Astrocyte of the spinal cord (primary cell): ENCODE data around the gene HOXD1.

Source experiments
- DNase-seq: peaks from one replicate; pipeline ENCODE4 v3.0.0; 2011; ENCODE audit warnings: low read depth, low spot score
- H3K4me3 ChIP-seq: 2 replicates; pipeline ENCODE4 v1.5.1; 2011; ENCODE audit warnings: low read depth, mild to moderate bottlenecking, low read length, moderate library complexity
- in situ Hi-C: cut with HindIII; loops from 2 replicates; pipeline ENCODE4 v1.10.0; 2017; ENCODE audit warnings: low sequenced_read_pairs
- TF ChIP-seq, protein P1 (sequence below): IDR thresholded peaks from 2 replicates; pipeline ENCODE4 v1.5.1; 2012; ENCODE audit warnings: low read depth, mild to moderate bottlenecking, low read length, inconsistent platforms

The HOXD1 gene

GRCh38 chr2:176186024-176186423, 2.4 kb upstream of the HOXD1 start:
- H3K4me3 ChIP-seq, result no peak overlapping the region
- TF ChIP-seq, protein P1, sequence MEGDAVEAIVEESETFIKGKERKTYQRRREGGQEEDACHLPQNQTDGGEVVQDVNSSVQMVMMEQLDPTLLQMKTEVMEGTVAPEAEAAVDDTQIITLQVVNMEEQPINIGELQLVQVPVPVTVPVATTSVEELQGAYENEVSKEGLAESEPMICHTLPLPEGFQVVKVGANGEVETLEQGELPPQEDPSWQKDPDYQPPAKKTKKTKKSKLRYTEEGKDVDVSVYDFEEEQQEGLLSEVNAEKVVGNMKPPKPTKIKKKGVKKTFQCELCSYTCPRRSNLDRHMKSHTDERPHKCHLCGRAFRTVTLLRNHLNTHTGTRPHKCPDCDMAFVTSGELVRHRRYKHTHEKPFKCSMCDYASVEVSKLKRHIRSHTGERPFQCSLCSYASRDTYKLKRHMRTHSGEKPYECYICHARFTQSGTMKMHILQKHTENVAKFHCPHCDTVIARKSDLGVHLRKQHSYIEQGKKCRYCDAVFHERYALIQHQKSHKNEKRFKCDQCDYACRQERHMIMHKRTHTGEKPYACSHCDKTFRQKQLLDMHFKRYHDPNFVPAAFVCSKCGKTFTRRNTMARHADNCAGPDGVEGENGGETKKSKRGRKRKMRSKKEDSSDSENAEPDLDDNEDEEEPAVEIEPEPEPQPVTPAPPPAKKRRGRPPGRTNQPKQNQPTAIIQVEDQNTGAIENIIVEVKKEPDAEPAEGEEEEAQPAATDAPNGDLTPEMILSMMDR, result no peak
- DNase-seq, result no peak
- in situ Hi-C loops, result no loop called here

GRCh38 chr2:176187200-176187898, 1.1 kb upstream of the HOXD1 start:
- peak overlapping the region; percentile 49 for H3K4me3 ChIP-seq
- TF ChIP-seq, protein P1, result no peak
- no peak for DNase-seq
- in situ Hi-C loops, result no loop called here

DNA sequence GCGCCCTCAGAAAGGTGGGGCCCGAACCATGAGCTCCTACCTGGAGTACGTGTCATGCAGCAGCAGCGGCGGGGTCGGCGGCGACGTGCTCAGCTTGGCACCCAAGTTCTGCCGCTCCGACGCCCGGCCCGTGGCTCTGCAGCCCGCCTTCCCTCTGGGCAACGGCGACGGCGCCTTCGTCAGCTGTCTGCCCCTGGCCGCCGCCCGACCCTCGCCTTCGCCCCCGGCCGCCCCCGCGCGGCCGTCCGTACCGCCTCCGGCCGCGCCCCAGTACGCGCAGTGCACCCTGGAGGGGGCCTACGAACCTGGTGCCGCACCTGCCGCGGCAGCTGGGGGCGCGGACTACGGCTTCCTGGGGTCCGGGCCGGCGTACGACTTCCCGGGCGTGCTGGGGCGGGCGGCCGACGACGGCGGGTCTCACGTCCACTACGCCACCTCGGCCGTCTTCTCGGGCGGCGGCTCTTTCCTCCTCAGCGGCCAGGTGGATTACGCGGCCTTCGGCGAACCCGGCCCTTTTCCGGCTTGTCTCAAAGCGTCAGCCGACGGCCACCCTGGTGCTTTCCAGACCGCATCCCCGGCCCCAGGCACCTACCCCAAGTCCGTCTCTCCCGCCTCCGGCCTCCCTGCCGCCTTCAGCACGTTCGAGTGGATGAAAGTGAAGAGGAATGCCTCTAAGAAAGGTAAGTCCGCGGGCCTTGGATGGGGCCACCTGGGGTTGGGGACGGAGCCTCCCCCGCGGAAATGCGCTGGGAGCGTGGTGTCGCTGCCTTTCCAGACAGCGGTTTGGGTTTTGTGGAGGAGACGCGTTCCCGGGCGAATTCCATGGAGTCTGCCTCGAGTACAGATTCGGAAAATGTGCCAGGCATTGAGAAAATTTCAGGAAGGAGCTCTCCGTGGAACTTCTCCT, 559 bp downstream of the HOXD1 start:
- no peak for DNase-seq
- in situ Hi-C loops, result no loop called here
- TF ChIP-seq, protein P1, result no peak
- H3K4me3 ChIP-seq, result peak overlapping the region; percentile 49

DNA sequence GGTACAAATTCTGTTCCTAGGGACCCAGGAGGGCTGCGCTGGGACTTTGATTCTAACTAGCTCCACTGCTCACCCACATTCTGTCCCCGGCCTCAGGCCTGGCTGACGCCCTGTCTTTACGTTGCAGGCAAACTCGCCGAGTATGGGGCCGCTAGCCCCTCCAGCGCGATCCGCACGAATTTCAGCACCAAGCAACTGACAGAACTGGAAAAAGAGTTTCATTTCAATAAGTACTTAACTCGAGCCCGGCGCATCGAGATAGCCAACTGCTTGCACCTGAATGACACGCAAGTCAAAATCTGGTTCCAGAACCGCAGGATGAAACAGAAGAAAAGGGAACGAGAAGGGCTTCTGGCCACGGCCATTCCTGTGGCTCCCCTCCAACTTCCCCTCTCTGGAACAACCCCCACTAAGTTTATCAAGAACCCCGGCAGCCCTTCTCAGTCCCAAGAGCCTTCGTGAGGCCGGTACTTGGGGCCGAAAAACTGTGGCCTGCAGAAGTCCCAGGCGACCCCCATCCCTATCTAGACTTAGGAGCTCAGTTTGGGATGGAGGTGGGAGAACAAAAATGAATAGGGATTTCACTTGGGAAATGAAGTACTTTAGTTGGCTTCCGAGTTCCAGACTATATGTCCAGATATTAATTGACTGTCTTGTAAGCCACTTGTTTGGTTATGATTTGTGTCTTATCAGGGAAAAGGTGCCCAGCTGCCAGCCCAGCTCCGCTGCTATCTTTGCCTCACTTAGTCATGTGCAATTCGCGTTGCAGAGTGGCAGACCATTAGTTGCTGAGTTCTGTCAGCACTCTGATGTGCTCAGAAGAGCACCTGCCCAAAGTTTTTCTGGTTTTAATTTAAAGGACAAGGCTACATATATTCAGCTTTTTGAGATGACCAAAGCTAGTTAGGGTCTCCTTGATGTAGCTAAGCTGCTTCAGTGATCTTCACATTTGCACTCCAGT, 1.5 kb downstream of the HOXD1 start:
- no peak for DNase-seq
- TF ChIP-seq, protein P1, result no peak
- no peak overlapping the region for H3K4me3 ChIP-seq
- in situ Hi-C loops, result no loop called here

- DNase-seq, result no peak
- TF ChIP-seq, protein P1, result no peak
Observed at GRCh38 chr2:176192351-176192750, 3.9 kb downstream of the HOXD1 start.

GRCh38 chr2:176193048-176193447, 4.6 kb downstream of the HOXD1 start:
- in situ Hi-C loops, result no loop called here
- H3K4me3 ChIP-seq, result no peak overlapping the region
- TF ChIP-seq, protein P1, result no peak
- DNase-seq, result no peak

More at GRCh38 chr2:176192351-176192750, 3.9 kb downstream of the HOXD1 start:
- in situ Hi-C loops, result no loop called here
- no peak overlapping the region for H3K4me3 ChIP-seq
